Stromal cell of bone marrow (primary cell): ENCODE data around the gene YBX2.

Source experiments
- DNase-seq: peaks from one replicate; pipeline ENCODE4 v3.0.0-alpha.2; 2012; ENCODE audit warnings: low read depth

The YBX2 gene

GRCh38 chr17:7322520-7323194, 28.2 kb upstream of the YBX2 start:
- no peak for DNase-seq

GRCh38 chr17:7321466-7321865, 27.0 kb upstream of the YBX2 start:
- no peak for DNase-seq

DNA sequence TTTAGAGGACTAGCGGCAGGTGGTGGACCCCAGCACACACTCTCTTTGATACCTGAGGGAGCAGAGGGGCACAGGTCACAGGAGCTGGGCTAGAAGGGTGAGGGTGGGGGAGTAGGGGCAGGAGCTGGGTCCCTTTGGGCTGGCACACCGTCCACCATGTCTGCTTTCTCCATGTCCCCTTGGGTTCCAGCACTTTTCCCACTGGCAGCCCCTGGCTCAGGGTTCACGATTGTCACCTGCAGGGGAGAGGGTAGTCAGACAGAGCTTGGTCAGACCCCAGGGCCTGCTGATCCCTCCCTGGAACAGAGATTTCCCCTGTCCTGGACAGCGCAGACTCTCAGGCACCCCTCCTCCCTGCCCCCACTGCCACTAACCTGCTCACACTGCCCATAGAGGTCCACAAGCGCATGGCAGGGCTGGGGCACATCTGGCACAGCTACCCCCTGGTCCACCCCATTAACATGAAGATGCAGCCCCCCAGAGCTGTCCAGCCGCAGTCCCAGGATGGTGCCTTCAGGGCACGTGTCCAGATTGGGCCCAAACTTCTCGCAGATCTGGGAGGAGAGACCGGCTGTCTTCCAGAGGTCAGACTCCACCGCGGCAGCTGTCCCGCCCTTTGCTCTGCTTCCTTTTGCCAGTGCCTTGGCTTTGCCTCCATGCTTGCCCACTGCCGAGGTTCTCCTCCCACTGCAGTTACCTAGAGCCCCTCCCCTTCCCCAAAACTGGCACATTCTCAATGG, 23.9 kb upstream of the YBX2 start:
- no peak for DNase-seq

GRCh38 chr17:7317161-7317803, 22.8 kb upstream of the YBX2 start:
- DNase-seq, result no peak

DNA sequence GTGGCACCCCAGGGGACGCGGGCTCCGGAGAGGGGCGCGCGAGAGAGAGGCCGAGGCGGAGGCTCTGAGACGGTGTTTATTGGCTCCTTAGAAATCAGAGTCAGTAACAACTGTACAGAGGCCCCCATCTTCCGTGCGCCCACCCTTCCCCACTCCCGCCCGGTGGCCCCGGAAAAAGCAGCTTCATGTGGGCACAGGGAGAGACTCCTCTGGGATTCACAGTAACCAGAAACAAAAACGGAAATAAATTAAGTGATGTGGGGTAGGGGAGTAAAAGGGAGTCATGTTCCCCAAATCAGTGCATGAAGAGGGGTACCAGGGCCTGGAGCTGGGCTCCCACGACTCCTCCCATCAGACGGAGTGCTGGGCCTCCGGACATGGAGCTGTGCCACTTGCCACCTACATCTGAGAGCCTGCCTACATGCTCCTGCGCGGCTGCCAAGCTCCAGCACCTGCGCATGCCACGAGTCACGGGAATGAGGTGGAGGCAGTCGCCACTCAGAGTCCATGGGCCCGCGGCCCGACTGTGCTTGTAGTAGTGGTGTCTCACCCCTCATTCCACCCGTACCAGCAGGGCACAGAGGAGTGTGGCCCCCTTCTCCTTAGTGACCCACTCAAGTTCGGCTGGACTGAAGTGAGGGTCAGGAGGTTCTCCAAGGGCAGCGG, 21.3 kb upstream of the YBX2 start:
- no peak for DNase-seq

DNA sequence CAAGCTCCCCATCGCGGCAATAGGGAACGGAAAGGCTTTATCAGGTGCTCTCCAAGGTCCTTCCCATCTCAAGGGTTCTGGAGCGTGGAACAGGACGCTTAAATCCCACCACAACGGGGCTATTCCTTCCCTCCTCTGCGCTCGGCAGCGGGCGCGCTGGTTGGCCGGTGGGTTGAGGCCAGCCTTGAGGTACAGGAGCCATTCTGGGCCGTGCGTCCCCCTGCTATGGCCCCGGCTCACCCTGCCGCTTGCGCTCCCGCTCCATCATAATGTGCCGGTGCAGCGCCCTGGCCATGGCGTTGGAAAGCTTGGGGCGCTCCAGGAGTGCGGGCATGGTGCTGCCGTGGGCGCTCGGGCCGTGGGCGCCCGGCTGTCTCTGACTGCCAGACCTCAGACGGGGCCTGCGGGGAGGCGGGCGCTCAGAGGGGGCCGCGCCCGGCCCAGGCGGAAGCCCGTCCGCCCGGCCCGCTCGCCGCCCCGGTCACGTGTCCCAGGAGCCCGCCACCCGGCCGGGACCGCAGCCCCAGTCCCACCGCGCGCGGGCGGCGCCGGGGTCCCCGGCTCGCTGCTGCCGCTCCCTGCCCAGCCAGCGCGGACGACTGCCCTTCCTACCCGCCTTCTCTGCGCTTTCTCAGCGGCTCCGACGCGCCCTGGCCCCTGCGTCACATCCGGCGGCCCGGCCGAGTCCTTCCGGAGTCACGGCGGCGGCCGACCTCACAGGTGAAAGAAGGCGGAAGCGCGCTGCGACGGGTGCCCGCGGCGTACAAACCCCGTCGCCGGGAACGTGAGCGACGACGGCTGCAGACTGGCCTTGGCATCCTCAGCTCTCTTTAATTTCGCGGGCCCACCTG, 20.5 kb upstream of the YBX2 start, which contains the start of gene GPS2:
Gene GPS2, minus strand, starts transcription at position 642 of the 851 bp plus-strand sequence. Its CDS starts 308 bp downstream, at position 334.
- DNase-seq, result peak; percentile 61

- no peak for DNase-seq
Measured at GRCh38 chr17:7313890-7314718, 19.7 kb upstream of the YBX2 start.

DNA sequence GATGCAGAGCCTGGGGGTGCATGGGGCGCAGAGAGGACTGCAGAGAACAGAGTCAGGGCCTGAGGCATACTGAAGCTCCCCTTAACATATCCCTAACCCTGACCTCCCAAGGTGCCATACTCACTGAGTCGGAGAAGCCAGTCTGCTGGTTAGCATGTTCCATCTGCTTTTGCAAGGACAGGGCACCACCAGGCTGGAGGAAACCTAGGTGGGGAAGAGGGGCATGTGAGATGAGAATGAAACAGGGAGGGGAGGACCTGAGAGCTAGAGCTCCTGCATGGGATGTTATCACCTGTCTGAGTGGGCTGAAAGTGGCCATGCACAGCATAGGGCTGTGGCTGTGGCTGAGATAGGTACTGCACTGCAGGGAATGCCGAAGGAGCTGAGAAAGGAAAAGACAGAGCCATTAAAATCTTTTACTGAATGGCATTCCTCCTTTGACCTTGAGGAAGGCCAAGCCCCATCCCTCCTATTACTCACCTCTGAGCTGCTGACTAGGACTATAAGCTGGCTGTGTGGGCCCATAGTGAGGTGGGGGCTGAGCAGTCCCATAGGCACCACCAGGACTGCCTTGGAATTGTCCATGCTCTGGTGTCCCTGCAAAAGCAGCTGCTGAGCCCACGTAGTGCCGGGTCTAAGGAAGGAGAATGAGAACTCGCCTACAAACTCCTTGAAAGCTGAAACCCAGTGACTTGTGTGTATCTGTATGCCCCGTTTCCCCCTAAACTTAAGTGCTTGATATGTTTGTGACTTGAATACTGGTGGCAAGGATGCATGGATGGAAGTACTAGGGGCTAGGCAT, 18.9 kb upstream of the YBX2 start:
- no peak for DNase-seq

DNA sequence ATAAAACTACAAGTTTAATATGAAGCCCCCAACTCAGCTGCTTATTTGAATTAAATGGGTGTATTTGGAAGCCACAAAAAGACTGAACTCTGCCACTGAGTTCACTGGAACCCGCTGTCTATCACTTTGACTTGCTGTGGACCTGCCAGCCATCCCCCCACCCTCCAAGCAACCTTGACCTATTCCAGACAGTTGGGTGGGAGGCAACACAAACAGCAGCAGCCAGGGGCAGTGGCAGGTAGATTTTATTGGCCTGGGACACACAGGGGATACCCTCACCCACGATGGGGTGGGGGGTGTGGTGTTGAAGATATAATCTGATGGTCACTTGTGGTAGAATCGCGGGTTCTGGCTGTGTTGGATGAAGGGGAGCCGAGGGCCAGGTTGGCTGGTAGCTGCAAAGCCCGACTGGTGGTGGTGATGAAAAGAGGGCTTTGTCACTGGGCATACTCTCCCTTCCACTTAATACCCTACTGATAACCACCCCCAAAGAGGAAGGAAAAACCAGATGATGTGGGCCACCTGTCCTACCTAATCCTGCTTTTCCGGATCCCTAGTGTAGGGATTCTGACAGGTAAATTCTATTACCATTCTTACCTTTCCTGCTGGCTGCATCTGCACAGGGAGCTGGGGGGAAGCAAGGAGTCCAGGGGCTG, 18.1 kb upstream of the YBX2 start:
- DNase-seq, result no peak

DNA sequence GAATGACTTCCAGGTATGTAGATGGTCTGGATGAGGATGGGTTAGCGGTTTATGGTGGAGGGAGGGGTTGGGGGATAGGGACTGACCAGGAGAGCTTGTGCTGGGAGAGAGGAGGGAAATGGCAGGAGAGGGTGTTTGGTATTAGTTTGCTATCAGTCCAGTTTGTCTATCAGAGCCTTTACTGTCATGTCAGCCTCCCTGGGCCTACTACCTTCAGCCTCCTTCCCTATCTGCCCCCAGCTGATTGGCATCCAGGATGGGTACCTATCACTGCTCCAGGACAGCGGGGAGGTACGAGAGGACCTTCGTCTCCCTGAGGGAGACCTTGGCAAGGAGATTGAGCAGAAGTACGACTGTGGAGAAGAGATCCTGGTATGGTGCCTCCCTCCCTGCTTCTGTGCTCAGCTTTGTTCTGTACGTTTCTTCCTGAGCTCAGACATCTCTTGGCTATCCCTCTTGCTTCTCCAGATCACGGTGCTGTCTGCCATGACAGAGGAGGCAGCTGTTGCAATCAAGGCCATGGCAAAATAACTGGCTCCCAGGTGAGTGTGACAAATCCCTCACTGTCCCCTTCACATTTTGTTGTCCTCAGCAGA, 16.8 kb upstream of the YBX2 start:
- DNase-seq, result no peak

GRCh38 chr17:7309628-7310027, 15.2 kb upstream of the YBX2 start:
- no peak for DNase-seq

GRCh38 chr17:7308625-7309433, 14.4 kb upstream of the YBX2 start:
- peak; percentile 81 for DNase-seq

DNA sequence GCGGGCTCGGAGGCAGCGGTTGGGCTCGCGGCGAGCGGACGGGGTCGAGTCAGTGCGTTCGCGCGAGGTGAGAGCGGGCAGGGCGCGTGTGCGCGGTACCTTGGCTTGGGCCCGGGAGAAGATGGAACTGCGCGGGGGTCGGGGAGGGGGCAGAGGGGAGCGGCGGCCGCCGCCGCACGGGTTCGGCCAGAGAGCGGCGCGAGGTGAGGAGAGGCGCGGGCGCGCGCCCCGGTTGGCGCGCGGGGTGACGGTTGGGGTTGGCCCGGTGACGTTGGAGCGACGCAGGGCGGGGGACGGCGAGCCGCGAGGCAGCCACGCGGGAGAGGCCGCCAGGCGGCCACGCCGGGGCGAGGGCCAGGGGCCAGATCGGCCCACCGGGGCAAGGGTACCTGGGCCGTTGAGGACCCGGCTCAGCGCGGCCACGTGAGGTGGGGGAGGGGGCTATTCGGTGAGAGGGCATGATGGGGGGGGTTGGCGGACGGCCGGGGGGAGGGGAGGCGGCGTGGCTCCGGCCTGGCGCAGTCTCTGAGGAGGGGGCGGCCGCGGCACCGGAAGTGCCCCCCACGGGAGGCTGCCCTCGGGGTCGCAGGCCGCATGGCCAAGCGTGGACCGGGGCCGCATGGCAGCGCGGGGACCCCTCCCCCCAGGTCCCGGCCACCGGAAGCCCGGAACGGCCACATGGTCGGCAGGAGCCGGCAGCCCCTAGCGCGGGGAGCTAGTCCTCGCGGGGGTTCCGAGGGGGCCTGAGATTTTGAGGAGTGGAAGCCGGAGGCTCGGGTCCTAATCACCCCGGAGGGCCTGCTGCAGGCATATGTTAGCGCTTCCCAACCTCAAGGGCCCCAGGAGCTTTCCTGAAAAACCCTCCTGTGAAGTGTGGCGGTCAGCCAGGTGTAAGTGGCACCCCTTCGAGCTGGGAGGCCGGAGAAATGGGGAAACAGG, 13.5 kb upstream of the YBX2 start:
- DNase-seq, result peak; percentile 13

- DNase-seq, result peak; percentile 100
Measured at GRCh38 chr17:7306911-7307685, 12.7 kb upstream of the YBX2 start, which contains the start of gene EIF5A. Gene EIF5A (plus strand): TSS chr17:7307628. CDS start chr17:7309636, 2,008 bp downstream.

DNA sequence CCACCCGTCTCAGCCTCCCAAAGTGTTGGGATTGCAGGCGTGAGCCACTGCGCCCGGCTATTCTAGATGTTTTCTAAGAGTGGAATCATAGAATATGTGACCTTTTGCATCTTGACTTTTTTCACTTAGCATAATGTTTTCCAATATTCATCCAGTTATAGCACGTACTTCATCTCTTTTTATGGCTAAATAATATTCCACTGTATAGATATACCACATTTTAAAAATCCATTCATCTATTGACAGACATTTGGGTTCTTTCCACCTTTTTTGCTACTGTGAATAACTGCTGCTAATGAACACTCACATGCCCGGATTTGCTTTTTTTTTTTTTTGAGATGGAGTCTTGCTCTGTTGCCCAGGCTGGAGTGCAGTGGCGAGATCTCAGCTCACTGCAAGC, 9.7 kb upstream of the YBX2 start:
- DNase-seq, result no peak
